SK-N-SH treated with all-trans-retinoic acid at 6 μM for 48 hours (cell line): Measurements from ENCODE around the gene TMEM60.

Experiments used
- ATAC-seq: fragments of 200-7000 bp; cut with Tn5 transposase; 3 replicates; pipeline ENCODE4 v1.9.1; 2020; ENCODE audit warnings: mild to moderate bottlenecking, moderate library complexity
- ARNTL ChIP-seq: fragments of 450-650 bp; formaldehyde crosslinking; IDR thresholded peaks from 2 replicates; pipeline ENCODE4 v1.5.0; 2020; ENCODE audit warnings: low read depth, mild to moderate bottlenecking, moderate library complexity, borderline replicate concordance
- BACH2 ChIP-seq: fragments of 250-450 bp; sonication (Bioruptor Pico); IDR thresholded peaks from 2 replicates; pipeline ENCODE4 v1.9.0; 2021; ENCODE audit warnings: mild to moderate bottlenecking, borderline replicate concordance
- CREB5 ChIP-seq: fragments of 250-450 bp; sonication (Bioruptor Pico); IDR thresholded peaks from 2 replicates; pipeline ENCODE4 v1.5.1; 2020; ENCODE audit warnings: low read depth, mild to moderate bottlenecking, moderate library complexity
- CSDC2 ChIP-seq: fragments of 250-450 bp; sonication (Bioruptor Pico); IDR thresholded peaks from 2 replicates; pipeline ENCODE4 v1.5.0; 2020; ENCODE audit warnings: mild to moderate bottlenecking, moderate library complexity
- CSRNP3 ChIP-seq: fragments of 250-450 bp; sonication (Bioruptor Pico); IDR thresholded peaks from 2 replicates; pipeline ENCODE4 v1.5.1; 2021; ENCODE audit warnings: mild to moderate bottlenecking, moderate library complexity
- ESRRG ChIP-seq: fragments of 250-450 bp; sonication (Bioruptor Pico); IDR thresholded peaks from 2 replicates; pipeline ENCODE4 v1.6.1; 2021; ENCODE audit warnings: mild to moderate bottlenecking
- GLIS3 ChIP-seq: fragments of 250-450 bp; sonication (Bioruptor Pico); IDR thresholded peaks from 2 replicates; pipeline ENCODE4 v1.5.0; 2020; ENCODE audit warnings: mild to moderate bottlenecking, moderate library complexity
- ISL1 ChIP-seq: fragments of 250-450 bp; sonication (Bioruptor Pico); IDR thresholded peaks from 2 replicates; pipeline ENCODE4 v2.1.2; 2022; ENCODE audit warnings: mild to moderate bottlenecking, moderate library complexity
- OSR1 ChIP-seq: fragments of 250-450 bp; sonication (Bioruptor Pico); IDR thresholded peaks from 2 replicates; pipeline ENCODE4 v1.8.0; 2022; ENCODE audit warnings: moderate library complexity, mild to moderate bottlenecking, inconsistent platforms
- POU6F1 ChIP-seq: fragments of 250-450 bp; sonication (Bioruptor Pico); IDR thresholded peaks from 2 replicates; pipeline ENCODE4 v1.8.0; 2021; ENCODE audit warnings: low read depth, mild to moderate bottlenecking, moderate library complexity, borderline replicate concordance
- PPARA ChIP-seq: fragments of 250-450 bp; sonication (Bioruptor Pico); IDR thresholded peaks from 2 replicates; pipeline ENCODE4 v1.5.0; 2020; ENCODE audit warnings: mild to moderate bottlenecking, borderline replicate concordance
- RARB ChIP-seq: fragments of 250-450 bp; sonication (Bioruptor Pico); IDR thresholded peaks from 2 replicates; pipeline ENCODE4 v1.8.0; 2021; ENCODE audit warnings: mild to moderate bottlenecking, moderate library complexity
- TOX ChIP-seq: fragments of 250-450 bp; sonication (Bioruptor Pico); IDR thresholded peaks from 2 replicates; pipeline ENCODE4 v1.8.0; 2021; ENCODE audit warnings: mild to moderate bottlenecking, moderate library complexity, borderline replicate concordance
- TSHZ2 ChIP-seq: fragments of 250-450 bp; sonication (Bioruptor Pico); IDR thresholded peaks from 2 replicates; pipeline ENCODE4 v1.5.0; 2020; ENCODE audit warnings: mild to moderate bottlenecking, moderate library complexity
- ZC3H10 ChIP-seq: fragments of 250-450 bp; sonication (Bioruptor Pico); IDR thresholded peaks from 2 replicates; pipeline ENCODE4 v1.5.1; 2021; ENCODE audit warnings: mild to moderate bottlenecking, moderate library complexity
- ZFP3 ChIP-seq: fragments of 250-450 bp; sonication (Bioruptor Pico); IDR thresholded peaks from 2 replicates; pipeline ENCODE4 v1.5.0; 2020; ENCODE audit warnings: mild to moderate bottlenecking, moderate library complexity
- ZFP30 ChIP-seq: fragments of 450-650 bp; formaldehyde crosslinking; IDR thresholded peaks from 2 replicates; pipeline ENCODE4 v1.5.0; 2022; ENCODE audit warnings: mild to moderate bottlenecking, moderate library complexity
- ZNF565 ChIP-seq: fragments of 450-650 bp; formaldehyde crosslinking; conservative IDR thresholded peaks from 2 replicates; pipeline ENCODE4 v1.5.0; 2020; ENCODE audit warnings: low read depth, mild to moderate bottlenecking, moderate library complexity
- ZNF70 ChIP-seq: fragments of 450-650 bp; formaldehyde crosslinking; IDR thresholded peaks from 2 replicates; pipeline ENCODE4 v1.5.0; 2020; ENCODE audit warnings: mild to moderate bottlenecking, moderate library complexity
- ZNF8 ChIP-seq: fragments of 450-650 bp; formaldehyde crosslinking; IDR thresholded peaks from 2 replicates; pipeline ENCODE4 v1.5.0; 2020; ENCODE audit warnings: mild to moderate bottlenecking, moderate library complexity

The TMEM60 gene

GRCh38 chr7:77766801-77767605 is 31.2 kb downstream of the TMEM60 start (continued):
- no peak for TF ChIP-seq ZFP30 (CRISPR knock-in tag)
- no peak for TF ChIP-seq TOX (CRISPR knock-in tag)
- TF ChIP-seq PPARA (CRISPR knock-in tag): no peak

GRCh38 chr7:77765906-77766800 is 32.1 kb downstream of the TMEM60 start:
- ATAC-seq: no peak
- no peak for TF ChIP-seq CSDC2
- no peak for TF ChIP-seq ISL1 (CRISPR knock-in tag)
- TF ChIP-seq ZFP3 (CRISPR knock-in tag): no peak
- no peak for TF ChIP-seq ZNF8 (CRISPR knock-in tag)
- no peak for TF ChIP-seq OSR1 (CRISPR knock-in tag)
- TF ChIP-seq ZNF565 (CRISPR knock-in tag): no peak
- TF ChIP-seq TSHZ2 (CRISPR knock-in tag): no peak
- no peak for TF ChIP-seq ZNF70 (CRISPR knock-in tag)
- no peak for TF ChIP-seq TOX (CRISPR knock-in tag)
- TF ChIP-seq CREB5 (CRISPR knock-in tag): no peak
- no peak for TF ChIP-seq BACH2
- TF ChIP-seq ARNTL (CRISPR knock-in tag): no peak
- TF ChIP-seq CSRNP3 (CRISPR knock-in tag): no peak

- no peak for ATAC-seq
- TF ChIP-seq ZFP3 (CRISPR knock-in tag): no peak
- no peak for TF ChIP-seq ZNF565 (CRISPR knock-in tag)
- no peak for TF ChIP-seq RARB (CRISPR knock-in tag)
- TF ChIP-seq OSR1 (CRISPR knock-in tag): no peak
- TF ChIP-seq CSRNP3 (CRISPR knock-in tag): no peak
- no peak for TF ChIP-seq ESRRG (CRISPR knock-in tag)
- no peak for TF ChIP-seq ZNF70 (CRISPR knock-in tag)
- TF ChIP-seq ISL1 (CRISPR knock-in tag): no peak
- TF ChIP-seq CSDC2: no peak
- TF ChIP-seq GLIS3 (CRISPR knock-in tag): no peak
- no peak for TF ChIP-seq ZC3H10 (CRISPR knock-in tag)
- no peak for TF ChIP-seq TOX (CRISPR knock-in tag)
- no peak for TF ChIP-seq BACH2
- no peak for TF ChIP-seq ZNF8 (CRISPR knock-in tag)
- TF ChIP-seq ARNTL (CRISPR knock-in tag): no peak
- TF ChIP-seq POU6F1: no peak
Observed at GRCh38 chr7:77765481-77765880, 32.8 kb downstream of the TMEM60 start.
